OCI-LY7 (cell line): ENCODE data around the gene ABCD2. TPM values are rescaled to one million over a fixed set of nuclear protein-coding genes. Genes with fewer than 3 reads are reported as not detected.

ENCODE experiments used
- BruUV-seq: library from RNA; stranded (reverse); fragments of 400-500 nt; replicated peaks from 2 replicates; lab custom pipeline; 2021; lab: Mats Ljungman, UMichigan
- CTCF ChIA-PET: fragments of 300-600 bp; sonication (Branson Sonifier 250); formaldehyde crosslinking; loops from one replicate; lab custom pipeline; 2022; ENCODE audit warnings: antibody characterized with exemption; ENCODE audit not compliant: unreplicated experiment; lab: Charles Lee
- POLR2A ChIA-PET: fragments of 300-600 bp; sonication (Branson Sonifier 250); formaldehyde crosslinking; loops from one replicate; lab custom pipeline; 2022; ENCODE audit warnings: antibody characterized with exemption; lab: Charles Lee
- DNase-seq: peaks from one replicate; pipeline ENCODE4 v3.0.0-alpha.2; 2015; ENCODE audit warnings: low spot score
- H2AFZ ChIP-seq: fragments of 200-600 bp; sonication (generic), shearing (Covaris generic); 2 replicates; pipeline ENCODE4 v1.6.1; 2014; ENCODE audit warnings: mild to moderate bottlenecking, antibody characterized with exemption, low read length, moderate library complexity
- H3K27ac ChIP-seq: fragments of 200-600 bp; sonication (generic); 2 replicates; pipeline ENCODE4 v1.5.1; 2014; ENCODE audit warnings: mixed run types, low read depth, mild to moderate bottlenecking, moderate library complexity, low read length, inconsistent platforms; ENCODE audit not compliant: poor library complexity, severe bottlenecking
- H3K36me3 ChIP-seq: fragments of 200-600 bp; sonication (generic); 2 replicates; pipeline ENCODE4 v1.6.1; 2014; ENCODE audit warnings: mild to moderate bottlenecking, antibody characterized with exemption, low read length, moderate library complexity, mixed read lengths; ENCODE audit not compliant: insufficient read depth
- H3K4me1 ChIP-seq: fragments of 200-600 bp; sonication (generic); 2 replicates; pipeline ENCODE4 v1.5.1; 2014; ENCODE audit warnings: mild to moderate bottlenecking, low read length; ENCODE audit not compliant: insufficient read depth, poor library complexity, severe bottlenecking
- H3K4me2 ChIP-seq: fragments of 200-600 bp; sonication (generic); 2 replicates; pipeline ENCODE4 v1.6.1; 2014; ENCODE audit warnings: mild to moderate bottlenecking, low read length
- H3K4me3 ChIP-seq: fragments of 200-600 bp; sonication (generic); 2 replicates; pipeline ENCODE4 v1.5.1; 2014; ENCODE audit warnings: mild to moderate bottlenecking, low read depth, low read length; ENCODE audit not compliant: poor library complexity, severe bottlenecking
- H3K79me2 ChIP-seq: fragments of 200-600 bp; sonication (generic); 2 replicates; pipeline ENCODE4 v1.6.1; 2016; ENCODE audit warnings: low read depth, mild to moderate bottlenecking, low read length, moderate library complexity, mixed read lengths; ENCODE audit not compliant: insufficient read depth
- H3K9me2 ChIP-seq: fragments of 200-600 bp; sonication (generic); 2 replicates; pipeline ENCODE4 v1.6.1; 2016; ENCODE audit warnings: mild to moderate bottlenecking, low read length, mixed read lengths; ENCODE audit not compliant: insufficient read depth
- H3K9me3 ChIP-seq: fragments of 200-600 bp; sonication (generic); 2 replicates; pipeline ENCODE4 v1.6.1; 2014; ENCODE audit warnings: mild to moderate bottlenecking, mixed run types, low read length, mixed read lengths
- H4K20me1 ChIP-seq: fragments of 200-600 bp; sonication (generic); 2 replicates; pipeline ENCODE4 v1.6.1; 2014; ENCODE audit warnings: mild to moderate bottlenecking, antibody characterized with exemption, low read length, moderate library complexity, mixed read lengths; ENCODE audit not compliant: insufficient read depth
- EZH2phosphoT487 ChIP-seq: fragments of 200-600 bp; sonication (generic); IDR thresholded peaks from 2 replicates; pipeline ENCODE4 v1.6.1; 2018; ENCODE audit warnings: low read depth, borderline replicate concordance, mild to moderate bottlenecking, mixed run types, antibody characterized with exemption, low read length, moderate library complexity, mixed read lengths
- intact Hi-C: fragments of 100-400 bp; cut with micrococcal nuclease; formaldehyde crosslinking; loops from one replicate; pipeline ENCODE4 v1.10.0; 2022; ENCODE audit not compliant: unreplicated experiment
- total RNA-seq, 2 experiments: library from RNA; depleted of rRNA in 1 of 2; stranded (reverse); fragments of >200 nt in 1 of 2; shearing (Covaris generic) in 1 of 2; gene quantifications; 2 replicates each; pipeline ENCODE4 v1.2.3, GENCODE V29; 2014 to 2022
- TF ChIP-seq, protein P1 (sequence below): fragments of 200-600 bp; sonication (generic); conservative IDR thresholded peaks from 2 replicates; pipeline ENCODE4 v1.5.1; 2014; ENCODE audit warnings: mild to moderate bottlenecking, antibody characterized with exemption, low read length, moderate library complexity, mixed read lengths

Gene ABCD2
- total RNA-seq, 2 experiments from 2014 or later, result 1.5 to 2.4 TPM

DNA sequence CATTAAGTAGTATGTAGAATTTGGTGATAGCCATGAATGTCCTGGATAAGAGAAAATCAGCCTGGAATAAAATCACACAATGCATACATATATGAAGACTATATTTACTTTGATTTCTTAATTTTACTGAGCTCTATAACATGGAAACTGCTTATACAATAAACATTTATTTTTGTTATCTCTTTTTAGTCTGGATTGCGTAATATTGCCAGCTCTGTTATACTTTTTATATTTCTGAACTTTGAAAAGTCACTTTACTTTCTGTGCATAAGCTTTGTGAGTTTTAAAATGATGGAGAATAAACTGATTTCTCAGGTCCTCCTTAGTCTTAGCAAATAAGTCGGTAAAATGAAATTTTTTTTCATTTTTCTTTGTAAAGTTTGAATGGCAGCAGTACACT is 19.2 kb upstream of the ABCD2 start:
- Histone ChIP-seq H3K9me2 (no peaks in the 10 kb centered on the region), H3K36me3 (no peaks in the 10 kb centered on the region), H3K9me3 (no peaks in the 10 kb centered on the region), H3K27ac (no peak overlapping the region), H3K4me2 (no peak overlapping the region), H2AFZ (no peak overlapping the region), H3K4me3 (no peak overlapping the region), H3K79me2 (no peaks in the 10 kb centered on the region), H3K4me1 (no peaks in the 10 kb centered on the region), H4K20me1 (no peaks in the 10 kb centered on the region)
- BruUV-seq, result no TSS peak
- intact Hi-C loops, result no loop called here
- POLR2A ChIA-PET, result interaction anchor here (1.0 kb wide), 2 partner anchors 10 to 28 kb away, joined by 3 to 4 read pairs; no protein-coding TSS in a partner anchor
- CTCF ChIA-PET, result no interaction called here
- TF ChIP-seq, protein P1, sequence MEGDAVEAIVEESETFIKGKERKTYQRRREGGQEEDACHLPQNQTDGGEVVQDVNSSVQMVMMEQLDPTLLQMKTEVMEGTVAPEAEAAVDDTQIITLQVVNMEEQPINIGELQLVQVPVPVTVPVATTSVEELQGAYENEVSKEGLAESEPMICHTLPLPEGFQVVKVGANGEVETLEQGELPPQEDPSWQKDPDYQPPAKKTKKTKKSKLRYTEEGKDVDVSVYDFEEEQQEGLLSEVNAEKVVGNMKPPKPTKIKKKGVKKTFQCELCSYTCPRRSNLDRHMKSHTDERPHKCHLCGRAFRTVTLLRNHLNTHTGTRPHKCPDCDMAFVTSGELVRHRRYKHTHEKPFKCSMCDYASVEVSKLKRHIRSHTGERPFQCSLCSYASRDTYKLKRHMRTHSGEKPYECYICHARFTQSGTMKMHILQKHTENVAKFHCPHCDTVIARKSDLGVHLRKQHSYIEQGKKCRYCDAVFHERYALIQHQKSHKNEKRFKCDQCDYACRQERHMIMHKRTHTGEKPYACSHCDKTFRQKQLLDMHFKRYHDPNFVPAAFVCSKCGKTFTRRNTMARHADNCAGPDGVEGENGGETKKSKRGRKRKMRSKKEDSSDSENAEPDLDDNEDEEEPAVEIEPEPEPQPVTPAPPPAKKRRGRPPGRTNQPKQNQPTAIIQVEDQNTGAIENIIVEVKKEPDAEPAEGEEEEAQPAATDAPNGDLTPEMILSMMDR, result no peak
- TF ChIP-seq EZH2phosphoT487, result no peak
- no peak for DNase-seq

DNA sequence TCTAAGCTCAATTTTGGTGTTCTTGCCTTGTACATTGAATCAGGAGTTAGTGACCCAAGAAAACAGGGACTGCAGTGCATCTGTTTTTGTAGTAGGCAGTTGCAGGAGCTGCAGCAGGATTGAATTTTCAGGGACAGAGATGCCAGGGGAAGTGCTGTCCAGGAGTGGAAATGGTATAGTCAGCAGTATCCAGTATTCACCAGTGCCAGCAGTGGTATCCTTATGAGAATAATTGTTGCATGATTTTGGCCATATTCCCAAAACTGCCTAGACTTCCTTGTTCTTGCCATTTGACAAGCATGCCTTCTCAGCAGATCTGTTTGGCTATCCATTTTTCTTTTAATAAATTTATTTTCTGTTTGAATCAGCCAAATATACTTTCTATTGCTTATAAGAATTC is 18.6 kb upstream of the ABCD2 start:
- intact Hi-C loops, result no loop called here
- no peak for DNase-seq
- Histone ChIP-seq H3K79me2 (no peaks in the 10 kb centered on the region), H3K4me1 (no peaks in the 10 kb centered on the region), H4K20me1 (no peaks in the 10 kb centered on the region), H3K9me3 (no peaks in the 10 kb centered on the region), H3K4me2 (no peak overlapping the region), H3K36me3 (no peaks in the 10 kb centered on the region), H3K9me2 (no peaks in the 10 kb centered on the region), H2AFZ (no peak overlapping the region), H3K27ac (no peak overlapping the region), H3K4me3 (no peak overlapping the region)
- no TSS peak for BruUV-seq
- no peak for TF ChIP-seq EZH2phosphoT487
- TF ChIP-seq, protein P1, result no peak
- POLR2A ChIA-PET, result interaction anchor here (1.0 kb wide), 1 partner anchor 9 kb away, joined by 4 read pairs; no protein-coding TSS in a partner anchor
- CTCF ChIA-PET, result no interaction called here

DNA sequence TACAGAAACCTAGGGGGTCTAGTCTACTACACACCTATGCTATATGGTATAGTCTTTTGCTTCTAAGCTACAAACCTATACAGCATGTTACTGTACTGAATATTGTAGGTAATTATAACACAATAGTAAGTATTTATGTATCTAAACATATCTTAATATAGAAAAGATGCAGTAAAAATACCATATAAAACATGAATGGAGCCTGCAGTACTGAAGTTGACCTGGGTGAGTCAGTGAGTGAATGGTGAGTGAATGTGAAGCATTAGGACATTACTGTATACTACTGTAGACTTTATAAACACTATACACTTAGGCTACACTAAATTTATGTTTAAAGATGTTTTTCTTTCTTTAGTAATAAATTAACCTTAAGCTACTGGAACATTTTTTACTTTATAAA is 13.1 kb upstream of the ABCD2 start:
- no peaks in the 10 kb centered on the region for H3K79me2 ChIP-seq
- H3K9me3 ChIP-seq, result no peaks in the 10 kb centered on the region
- POLR2A ChIA-PET, result interaction anchor here (1.0 to 1.5 kb wide), 2 partner anchors 10 to 12 kb away, joined by 4 to 5 read pairs; no protein-coding TSS in a partner anchor
- CTCF ChIA-PET, result no interaction called here
- BruUV-seq, result no TSS peak
- H2AFZ ChIP-seq, result no peak overlapping the region
- no peaks in the 10 kb centered on the region for H4K20me1 ChIP-seq
- DNase-seq, result no peak
- TF ChIP-seq EZH2phosphoT487, result no peak
- TF ChIP-seq, protein P1, result no peak
- no peaks in the 10 kb centered on the region for H3K36me3 ChIP-seq
- H3K9me2 ChIP-seq, result no peaks in the 10 kb centered on the region
- intact Hi-C loops, result no loop called here
- H3K27ac ChIP-seq, result no peak overlapping the region
- H3K4me1 ChIP-seq, result peaks cover 12% of the 10 kb centered on the region
- no peak overlapping the region for H3K4me3 ChIP-seq
- no peak overlapping the region for H3K4me2 ChIP-seq
